ENCODE measurements around the gene OR10G7. TPM values are rescaled to one million over a fixed set of nuclear protein-coding genes. Genes with fewer than 3 reads are reported as not detected.

Gene OR10G7, protein sequence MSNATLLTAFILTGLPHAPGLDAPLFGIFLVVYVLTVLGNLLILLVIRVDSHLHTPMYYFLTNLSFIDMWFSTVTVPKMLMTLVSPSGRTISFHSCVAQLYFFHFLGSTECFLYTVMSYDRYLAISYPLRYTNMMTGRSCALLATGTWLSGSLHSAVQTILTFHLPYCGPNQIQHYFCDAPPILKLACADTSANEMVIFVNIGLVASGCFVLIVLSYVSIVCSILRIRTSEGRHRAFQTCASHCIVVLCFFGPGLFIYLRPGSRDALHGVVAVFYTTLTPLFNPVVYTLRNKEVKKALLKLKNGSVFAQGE
- not detected in 2 replicates for total RNA-seq

DNA sequence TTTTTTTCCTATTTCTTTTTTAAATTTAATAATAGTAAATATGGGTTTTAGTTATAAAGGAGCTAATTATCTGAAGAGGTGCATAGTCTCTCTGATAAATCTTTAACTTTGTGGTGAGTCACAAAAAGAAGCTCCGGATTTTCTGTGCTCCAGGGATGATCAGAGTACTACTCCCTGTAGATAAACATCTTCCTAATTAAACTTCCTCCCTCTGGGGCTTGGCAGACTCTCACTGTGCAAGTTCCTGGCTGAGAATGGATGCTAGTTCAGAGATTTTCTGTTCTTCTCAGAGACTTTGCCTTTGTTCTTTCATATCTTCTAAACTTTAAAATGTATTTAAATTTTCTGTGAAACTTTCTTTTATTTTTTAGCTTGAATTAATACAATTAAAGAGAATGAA is at the start of gene OR10G7:
Gene OR10G7 (minus strand): TSS at position 72 of the 400 bp plus-strand sequence. CDS start 2,324 bp downstream, outside the sequence.

DNA sequence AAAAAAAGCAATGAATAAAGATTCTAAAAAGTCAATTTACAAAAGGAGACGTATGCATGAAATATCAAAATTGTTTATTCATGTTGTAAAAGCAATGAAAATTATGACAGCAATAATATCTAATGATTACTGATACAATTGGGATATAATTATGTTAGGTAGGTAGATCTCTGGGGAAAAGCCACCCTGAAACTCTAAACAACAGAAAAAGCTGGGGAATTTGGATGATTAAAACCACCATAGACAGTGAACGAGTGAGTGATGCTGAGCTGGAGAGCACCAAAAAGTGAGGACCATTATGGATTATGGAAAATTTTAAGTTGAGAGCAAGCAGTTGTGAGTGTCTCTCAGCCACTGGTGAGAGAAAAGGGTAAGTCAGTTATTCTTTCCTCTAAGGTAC is 14.6 kb downstream of the OR10G7 start, which contains the start of gene OR10G8:
Gene OR10G8 (plus strand): TSS at position 301 of the 400 bp plus-strand sequence. CDS start 2,825 bp downstream, outside the sequence.

DNA sequence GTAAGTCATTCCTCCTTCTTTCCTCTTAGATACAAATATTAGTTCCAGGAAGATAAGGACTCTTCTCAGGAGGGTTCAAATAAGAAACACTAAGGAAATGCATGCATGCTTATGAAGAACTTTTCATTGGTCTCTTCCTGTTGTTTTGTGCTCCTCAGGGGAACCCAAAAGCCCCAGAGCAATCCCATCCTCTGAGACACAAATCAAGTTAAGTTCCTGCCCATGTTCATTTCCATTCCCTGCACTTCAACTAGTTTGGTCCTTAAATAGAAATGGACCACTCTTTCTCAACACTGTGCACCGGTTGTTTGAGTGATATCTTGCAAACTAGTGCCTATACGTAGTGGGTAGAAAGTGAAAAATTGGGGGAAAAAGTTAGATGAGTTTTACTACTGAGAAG is 28.4 kb downstream of the OR10G7 start, which contains the start of gene OR10G4:
Gene OR10G4 (plus strand): TSS at position 301 of the 400 bp plus-strand sequence. CDS start 2,578 bp downstream, outside the sequence.

DNA sequence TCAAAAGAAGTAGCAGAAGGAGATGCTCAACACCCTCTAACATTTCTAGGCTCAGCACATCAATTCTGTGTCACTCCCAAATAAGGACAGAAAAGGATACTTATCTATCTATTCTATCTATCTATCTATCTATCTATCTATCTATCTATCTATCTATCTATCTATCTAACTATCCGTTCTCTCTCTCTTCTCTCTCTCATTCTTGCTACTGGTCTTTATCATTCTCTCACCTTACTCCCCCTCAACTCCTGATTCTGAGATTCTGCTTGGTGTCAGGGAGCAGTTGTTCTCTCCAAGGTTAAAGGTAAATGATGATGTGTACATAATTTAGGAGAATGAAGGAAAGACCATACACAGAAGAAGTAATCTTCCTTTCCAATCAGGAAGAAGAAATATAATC is 46.0 kb downstream of the OR10G7 start, which contains the start of gene OR10G6:
Gene OR10G6 (minus strand): TSS at position 43 of the 400 bp plus-strand sequence. CDS start 0 bp downstream, at position 43.

Other genes with a start within 250 kb of the OR10G7 start
- gene OR6M1, start 235.0 kb downstream of the OR10G7 start, total RNA-seq = 0.09 TPM in 1 of 2 replicates, not detected in the other
- not detected in 2 replicates for gene TMEM225, start 155.7 kb downstream of the OR10G7 start, total RNA-seq
- under 0.01 TPM in 1 of 2 replicates, not detected in the other for gene OR8D4, start 139.2 kb downstream of the OR10G7 start, total RNA-seq
- gene OR4D5, start 101.7 kb downstream of the OR10G7 start, total RNA-seq = not detected in 2 replicates
- gene OR6T1, start 97.5 kb downstream of the OR10G7 start, total RNA-seq = not detected in 2 replicates
- gene OR10S1, start 63.5 kb downstream of the OR10G7 start, total RNA-seq = not detected in 2 replicates
- gene OR10G6, start 46.2 kb downstream of the OR10G7 start, total RNA-seq = not detected in 2 replicates
- 0.09 TPM in 1 of 2 replicates, not detected in the other for gene OR10G4, start 28.3 kb downstream of the OR10G7 start, total RNA-seq
- gene OR10G9, start 18.3 kb downstream of the OR10G7 start, total RNA-seq = not detected in 2 replicates
- not detected in 2 replicates for gene OR10G8, start 14.5 kb downstream of the OR10G7 start, total RNA-seq
- gene VWA5A, start 74.1 kb upstream of the OR10G7 start, total RNA-seq = 6.1 and 8.3 TPM in 2 replicates
- not detected in 2 replicates for gene OR10D3, start 142.0 kb upstream of the OR10G7 start, total RNA-seq
- not detected in 2 replicates for gene OR8G1, start 199.8 kb upstream of the OR10G7 start, total RNA-seq
- not detected in 2 replicates for gene OR8G5, start 215.1 kb upstream of the OR10G7 start, total RNA-seq